Ectodermal cell (in vitro differentiated cells): ENCODE data around the gene NDUFS7.
A peak's percentile ranks its signal among the peaks of the same experiment; 100 is the strongest.

Experiments
- H3K27ac ChIP-seq: 2 replicates; pipeline ENCODE4 v1.7.0; 2013; ENCODE audit warnings: mild to moderate bottlenecking, low read depth, low read length; ENCODE audit not compliant: insufficient read depth, poor library complexity, severe bottlenecking
- H3K27me3 ChIP-seq: 2 replicates; pipeline ENCODE4 v1.7.0; 2013; ENCODE audit warnings: mild to moderate bottlenecking, low read length; ENCODE audit not compliant: insufficient read depth, control insufficient read depth, poor library complexity, severe bottlenecking
- H3K36me3 ChIP-seq: one replicate; pipeline ENCODE4 v1.7.0; 2013; ENCODE audit warnings: low read length; ENCODE audit not compliant: control insufficient read depth, insufficient read depth
- H3K4me1 ChIP-seq: one replicate; pipeline ENCODE4 v1.7.0; 2013; ENCODE audit warnings: low read length; ENCODE audit not compliant: control insufficient read depth, insufficient read depth
- H3K4me3 ChIP-seq: 2 replicates; pipeline ENCODE4 v1.7.0; 2013; ENCODE audit warnings: low read depth, low read length, control low read depth; ENCODE audit not compliant: insufficient read depth
- H3K9me3 ChIP-seq: 2 replicates; pipeline ENCODE4 v1.7.0; 2013; ENCODE audit warnings: mild to moderate bottlenecking, low read length, moderate library complexity; ENCODE audit not compliant: control insufficient read depth
- WGBS, 2 experiments: methylation state at CpG; one replicate each; pipeline ENCODE4 v1.1.7; 2013; ENCODE audit warnings: missing lambda C conversion rate in 2 of 2; 5-methylcytosine and 5-hydroxymethylcytosine counted together

The NDUFS7 gene

DNA sequence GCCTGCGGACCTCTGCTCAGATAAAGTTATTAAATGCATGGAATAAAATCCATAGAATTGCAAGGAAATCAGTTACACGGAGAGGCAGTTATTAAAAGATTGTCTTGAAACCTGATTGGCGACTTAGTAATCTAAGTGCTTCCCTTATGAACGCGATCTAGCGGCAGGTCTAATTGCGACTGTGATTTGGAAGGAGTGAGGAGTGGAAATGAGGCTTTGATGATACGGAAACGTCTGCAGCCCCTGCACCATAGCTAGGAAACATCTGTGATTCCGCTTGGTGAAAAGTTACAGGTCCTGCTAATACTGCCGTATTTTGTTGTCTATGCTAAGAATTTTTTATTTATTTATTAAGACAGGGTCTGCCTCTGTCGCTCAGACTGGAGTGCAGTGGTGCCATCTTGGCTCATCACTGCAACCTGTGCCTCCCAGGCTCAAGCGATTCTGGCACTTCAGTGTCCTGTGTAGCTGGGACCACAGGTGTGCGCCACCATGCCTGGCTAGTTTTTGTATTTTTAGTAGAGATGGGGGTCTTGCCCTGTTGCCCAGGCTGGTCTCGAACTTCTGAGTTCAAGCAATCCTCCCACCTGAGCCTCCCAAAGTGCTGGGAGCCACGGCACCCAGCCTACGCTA, 887 bp downstream of the NDUFS7 start:
- Histone ChIP-seq H3K9me3 (no peaks in the 10 kb centered on the region), H3K36me3 (peaks cover 10% of the 10 kb centered on the region), H3K4me3 (peak overlapping the region; percentile 93), H3K4me1 (peaks cover 21% of the 10 kb centered on the region), H3K27me3 (no peaks in the 10 kb centered on the region), H3K27ac (no peak overlapping the region)
- WGBS, 2 experiments = 59 to 60% methylated on average over 17 of the region's 17 CpGs

DNA sequence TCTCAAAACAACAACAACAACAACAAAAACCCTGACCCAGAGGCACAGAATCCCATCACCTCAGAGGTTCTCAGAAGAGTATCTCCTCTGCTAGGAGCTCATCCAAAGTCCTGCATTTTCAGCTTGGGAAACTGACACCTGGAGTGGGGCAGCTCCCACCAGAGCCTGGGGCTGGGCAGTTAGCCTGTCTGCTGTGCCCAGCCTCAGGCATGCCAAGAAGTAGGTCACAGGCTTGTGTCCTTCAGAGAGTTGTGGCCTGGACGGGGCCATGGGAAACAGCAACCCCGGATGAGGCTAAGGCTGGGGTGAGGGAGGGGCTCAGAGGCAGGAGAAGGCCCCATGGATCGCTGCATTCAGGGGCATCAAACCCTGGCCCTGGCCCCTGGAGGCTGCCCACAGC, 2.1 kb downstream of the NDUFS7 start:
- Histone ChIP-seq H3K4me1 (peaks cover 16% of the 10 kb centered on the region), H3K27me3 (no peaks in the 10 kb centered on the region), H3K36me3 (peaks cover 10% of the 10 kb centered on the region), H3K9me3 (no peaks in the 10 kb centered on the region), H3K27ac (no peak overlapping the region), H3K4me3 (no peak overlapping the region)
- 95% methylated on average over 3 of the region's 3 CpGs for WGBS, 2 experiments

DNA sequence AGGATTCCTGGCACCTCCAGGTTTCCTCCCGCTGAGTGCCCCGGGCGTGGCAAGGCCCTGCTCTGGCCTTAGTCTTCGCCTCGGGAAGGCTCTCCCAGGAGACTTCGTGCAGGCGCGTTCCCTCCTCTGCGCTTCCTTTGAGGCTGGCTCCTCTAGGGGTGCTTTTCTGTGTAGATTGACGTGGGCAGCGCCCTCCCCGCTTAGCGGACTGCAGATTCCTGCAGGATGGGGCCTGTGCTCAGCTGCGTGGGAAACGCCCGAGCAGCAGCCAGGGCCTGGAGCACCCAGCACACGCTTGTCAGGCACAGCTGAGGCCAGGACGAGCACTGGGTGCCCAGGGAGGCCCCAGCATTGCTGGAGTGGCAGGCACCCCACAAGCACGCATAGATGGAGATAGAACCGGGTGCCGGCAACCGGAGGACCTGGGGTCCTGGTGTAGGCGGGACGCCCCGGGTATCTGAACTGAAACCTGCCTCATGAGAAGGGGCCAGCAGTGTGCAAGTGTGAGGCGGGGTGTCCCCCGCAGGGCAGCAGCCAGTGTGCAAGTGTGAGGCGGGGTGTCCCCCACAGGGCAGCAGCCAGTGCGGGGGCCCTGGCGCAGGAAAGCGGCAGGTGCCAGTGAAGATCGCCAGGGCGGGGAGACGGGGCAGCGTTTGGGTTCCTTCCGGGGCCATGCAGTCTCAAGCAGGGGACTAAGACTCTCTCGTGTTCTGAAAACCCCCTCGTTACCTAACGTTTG, 3.4 kb downstream of the NDUFS7 start:
- Histone ChIP-seq H3K4me3 (no peak overlapping the region), H3K27me3 (no peaks in the 10 kb centered on the region), H3K4me1 (peaks cover 6% of the 10 kb centered on the region), H3K27ac (no peak overlapping the region), H3K36me3 (peaks cover 10% of the 10 kb centered on the region), H3K9me3 (no peaks in the 10 kb centered on the region)
- WGBS, 2 experiments = 93 to 94% methylated on average over 39 of the region's 39 CpGs

DNA sequence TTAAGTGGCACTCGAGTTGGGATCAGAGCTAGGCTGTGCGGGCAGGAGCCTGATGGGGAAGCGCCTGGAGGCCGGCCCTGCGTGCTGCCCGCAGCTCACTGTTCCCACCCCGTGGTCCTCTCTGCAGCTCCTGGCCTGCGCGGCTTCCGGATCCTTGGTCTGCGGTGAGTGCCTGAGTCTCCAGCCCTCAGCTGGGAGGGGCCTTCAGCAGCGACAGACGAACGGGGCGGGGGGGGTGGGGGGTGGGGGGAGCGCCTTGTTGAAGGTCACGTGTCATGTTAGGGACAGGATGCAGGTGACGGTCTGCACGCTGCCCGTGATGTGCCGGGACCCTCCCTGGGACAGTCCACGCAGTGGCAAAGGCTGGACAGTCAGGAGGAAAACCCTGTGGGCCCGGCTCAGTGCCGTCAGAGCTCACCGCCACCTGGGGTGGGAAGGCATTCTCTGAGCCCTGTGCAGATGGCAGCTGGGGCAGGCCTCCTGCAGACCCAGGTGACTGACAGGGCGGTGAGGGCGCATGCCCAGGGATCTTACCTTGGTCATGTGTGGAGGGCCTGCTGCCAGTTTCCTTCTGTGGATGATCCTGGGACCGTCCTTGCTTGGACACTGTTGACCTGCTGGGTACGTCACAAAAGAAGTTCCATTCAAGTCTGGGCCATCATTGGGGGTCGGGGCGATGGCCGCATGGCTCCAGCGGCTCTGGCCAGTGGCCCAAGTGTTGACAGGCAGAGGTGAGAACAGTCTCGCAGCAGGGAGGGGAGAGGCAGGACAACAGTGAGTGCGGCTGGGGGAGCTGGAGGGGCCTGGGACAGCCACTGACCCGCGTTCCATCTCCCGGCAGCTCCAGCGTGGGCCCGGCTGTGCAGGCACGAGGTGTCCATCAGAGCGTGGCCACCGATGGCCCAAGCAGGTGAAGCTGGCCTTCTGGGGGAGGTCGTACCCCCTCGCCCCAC, 4.3 kb downstream of the NDUFS7 start:
- no peak overlapping the region for H3K27ac ChIP-seq
- WGBS, 2 experiments = 88 to 90% methylated on average over 44 to 45 of the region's 45 CpGs
- peaks cover 18% of the 10 kb centered on the region for H3K36me3 ChIP-seq
- H3K4me3 ChIP-seq = no peak overlapping the region
- no peaks in the 10 kb centered on the region for H3K27me3 ChIP-seq
- peaks cover 6% of the 10 kb centered on the region for H3K4me1 ChIP-seq
- no peaks in the 10 kb centered on the region for H3K9me3 ChIP-seq

DNA sequence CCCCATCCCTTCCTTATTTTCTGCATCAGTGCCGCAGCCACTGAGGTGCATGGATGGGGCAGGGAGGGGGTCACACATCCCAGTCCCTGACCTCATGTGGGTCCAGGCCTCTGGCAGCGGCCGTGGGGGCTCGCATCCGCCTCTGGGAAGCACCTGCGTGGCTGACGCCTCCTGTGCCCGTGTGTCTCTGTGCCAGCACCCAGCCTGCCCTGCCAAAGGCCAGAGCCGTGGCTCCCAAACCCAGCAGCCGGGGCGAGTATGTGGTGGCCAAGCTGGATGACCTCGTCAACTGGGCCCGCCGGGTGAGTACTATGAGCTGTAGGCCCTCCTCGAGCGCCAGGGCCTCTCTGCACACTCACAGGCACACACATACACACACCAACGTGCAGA, 4.9 kb downstream of the NDUFS7 start:
- no peak overlapping the region for H3K4me3 ChIP-seq

DNA sequence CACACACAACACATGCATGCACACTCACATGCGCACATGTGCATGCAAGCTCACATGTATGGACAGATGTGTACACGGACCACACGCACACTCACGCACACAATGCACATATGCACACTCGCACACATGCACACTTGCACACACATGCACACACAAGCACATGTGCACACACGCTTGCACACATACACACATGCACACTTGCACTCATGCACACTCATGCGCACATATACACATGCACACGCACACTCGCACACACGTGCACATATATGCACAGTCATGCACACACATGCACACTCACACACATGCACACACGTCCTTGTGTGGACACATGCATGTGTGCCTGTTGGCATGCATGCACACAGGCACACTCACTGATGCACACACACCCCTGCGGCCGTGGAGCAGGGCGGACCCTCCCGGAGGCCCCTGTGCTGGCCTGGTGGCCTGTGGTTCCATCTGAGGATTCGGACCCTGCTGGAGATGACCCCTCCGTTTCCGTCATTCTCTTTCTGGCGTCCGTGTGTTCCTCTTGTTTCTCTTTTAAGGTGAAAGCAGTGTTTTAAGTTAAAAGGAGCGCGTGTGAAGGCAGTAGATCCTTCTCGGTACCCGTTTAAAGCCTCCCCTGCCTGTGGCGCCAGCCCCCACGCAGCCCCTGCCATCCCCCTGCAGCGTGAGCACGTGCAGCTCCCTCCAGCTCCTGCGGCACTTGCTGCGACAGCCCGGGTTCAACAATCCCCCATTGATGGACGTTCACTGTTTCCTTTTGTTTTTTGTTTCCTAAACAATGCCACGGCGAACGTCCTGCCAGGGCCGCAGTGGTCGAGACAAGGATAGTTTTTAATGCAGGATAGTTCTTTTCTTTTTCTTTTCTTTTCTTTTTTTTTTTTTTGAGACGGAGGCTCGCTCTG, 5.6 kb downstream of the NDUFS7 start:
- Histone ChIP-seq H3K27ac (no peak overlapping the region), H3K27me3 (no peaks in the 10 kb centered on the region), H3K36me3 (peaks cover 19% of the 10 kb centered on the region), H3K4me3 (no peak overlapping the region), H3K4me1 (peaks cover 5% of the 10 kb centered on the region), H3K9me3 (no peaks in the 10 kb centered on the region)
- 93 to 95% methylated on average over 38 of the region's 39 CpGs for WGBS, 2 experiments

More for the DNA sequence above, 4.9 kb downstream of the NDUFS7 start:
- 95 to 96% methylated on average over 17 of the region's 17 CpGs for WGBS, 2 experiments
- H3K9me3 ChIP-seq = no peaks in the 10 kb centered on the region
- no peaks in the 10 kb centered on the region for H3K27me3 ChIP-seq
- no peak overlapping the region for H3K27ac ChIP-seq
- H3K4me1 ChIP-seq = peaks cover 6% of the 10 kb centered on the region
- peaks cover 19% of the 10 kb centered on the region for H3K36me3 ChIP-seq

DNA sequence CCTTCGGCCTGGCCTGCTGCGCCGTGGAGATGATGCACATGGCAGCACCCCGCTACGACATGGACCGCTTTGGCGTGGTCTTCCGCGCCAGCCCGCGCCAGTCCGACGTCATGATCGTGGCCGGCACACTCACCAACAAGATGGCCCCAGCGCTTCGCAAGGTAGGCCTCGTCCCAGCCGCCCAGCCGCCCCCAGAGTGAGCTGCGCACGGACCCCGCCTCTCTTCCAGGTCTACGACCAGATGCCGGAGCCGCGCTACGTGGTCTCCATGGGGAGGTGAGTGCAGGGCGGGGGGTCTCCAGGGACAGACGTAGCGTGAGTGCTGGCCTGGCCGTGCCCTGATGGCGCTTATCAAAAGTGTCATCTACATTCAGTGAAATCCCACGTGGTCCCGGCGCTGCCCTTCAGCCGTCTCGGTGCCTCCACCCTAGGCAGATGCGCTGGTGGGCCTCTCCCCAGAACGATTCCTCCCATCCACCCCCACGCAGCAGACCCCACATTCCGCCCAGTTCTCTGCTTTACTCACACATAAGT, 7.2 kb downstream of the NDUFS7 start:
- Histone ChIP-seq H3K27ac (no peak overlapping the region), H3K36me3 (peaks cover 19% of the 10 kb centered on the region), H3K27me3 (no peaks in the 10 kb centered on the region), H3K4me3 (no peak overlapping the region), H3K4me1 (no peaks in the 10 kb centered on the region), H3K9me3 (no peaks in the 10 kb centered on the region)
- 93% methylated on average over 42 of the region's 42 CpGs for WGBS, 2 experiments

DNA sequence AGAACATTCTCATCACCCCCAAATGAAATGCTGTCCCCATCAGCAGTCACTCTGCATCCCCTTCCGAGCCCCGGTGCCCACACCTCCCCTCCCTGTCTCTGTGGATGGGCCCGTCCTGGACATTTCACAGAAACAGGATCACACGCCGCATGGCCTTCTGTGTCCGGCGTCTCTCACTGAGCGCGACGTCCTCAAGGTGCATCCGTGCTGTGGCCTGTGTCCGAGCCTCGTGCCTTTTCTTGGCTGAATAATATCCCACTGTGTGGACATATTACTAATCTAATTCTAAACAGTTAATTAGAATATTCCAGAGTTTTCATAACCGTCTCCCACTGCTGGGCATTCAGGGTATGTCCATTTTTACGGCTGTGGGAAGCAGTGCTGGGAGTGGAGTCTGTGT, 8.7 kb downstream of the NDUFS7 start:
- peaks cover 7% of the 10 kb centered on the region for H3K4me1 ChIP-seq
- H3K4me3 ChIP-seq = no peak overlapping the region
- no peak overlapping the region for H3K27ac ChIP-seq
- no peaks in the 10 kb centered on the region for H3K9me3 ChIP-seq
- no peaks in the 10 kb centered on the region for H3K27me3 ChIP-seq
- peaks cover 19% of the 10 kb centered on the region for H3K36me3 ChIP-seq
- WGBS, 2 experiments = 95 to 96% methylated on average over 15 of the region's 15 CpGs

DNA sequence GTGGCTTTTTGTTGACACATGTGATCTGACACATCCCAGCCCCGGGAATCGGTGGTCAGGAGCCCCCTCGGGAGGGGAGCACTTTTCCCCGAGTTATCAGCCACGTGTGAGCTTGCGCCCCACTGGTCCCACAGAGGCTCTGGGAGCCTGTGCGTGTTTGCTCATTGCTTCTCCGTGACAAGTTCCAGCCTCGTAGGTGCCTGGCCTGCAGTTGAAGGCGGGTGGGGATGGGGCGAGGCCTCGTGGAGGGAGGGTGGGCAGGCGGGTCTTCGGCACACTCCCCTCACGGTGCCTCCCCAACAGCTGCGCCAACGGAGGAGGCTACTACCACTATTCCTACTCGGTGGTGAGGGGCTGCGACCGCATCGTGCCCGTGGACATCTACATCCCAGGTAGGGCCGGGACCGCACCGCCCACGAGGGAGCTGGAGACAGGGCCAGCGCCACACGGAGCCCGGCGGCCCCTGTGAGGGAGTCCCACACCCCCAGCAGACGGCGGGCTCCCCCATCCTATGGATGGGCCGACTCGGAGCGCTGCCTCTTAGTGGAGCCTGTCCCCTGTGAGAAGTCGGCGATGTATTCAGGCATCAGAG, 9.3 kb downstream of the NDUFS7 start:
- Histone ChIP-seq H3K4me3 (no peak overlapping the region), H3K9me3 (no peaks in the 10 kb centered on the region), H3K4me1 (peaks cover 7% of the 10 kb centered on the region), H3K36me3 (peaks cover 19% of the 10 kb centered on the region), H3K27me3 (no peaks in the 10 kb centered on the region), H3K27ac (no peak overlapping the region)
- WGBS, 2 experiments = 95 to 96% methylated on average over 37 of the region's 37 CpGs
